Adrenal gland (tissue), 12 donors: ENCODE measurements around the gene PSTPIP1. TPM values are rescaled to one million over a fixed set of nuclear protein-coding genes. Genes with fewer than 3 reads are reported as not detected.

Experiments used
- DNase-seq, 7 donors: peaks; one replicate each; pipeline ENCODE4 v3.0.0-alpha.2; 2019 to 2020
- H3K27ac ChIP-seq, 5 donors: fragments of 200-600 bp; sonication (generic) in 4 of 5; 1 replicate in 3 of 5; 2 replicates in 2 of 5; pipeline versions ENCODE4 v1.5.1 to v1.8.0; 2016 to 2020; ENCODE audit warnings: mild to moderate bottlenecking in 1 of 5
- H3K27me3 ChIP-seq: fragments of 200-600 bp; 2 replicates; pipeline ENCODE4 v1.8.0; 2021
- H3K36me3 ChIP-seq, 2 donors: fragments of 200-600 bp; replicated peaks in 1 of 2; 1 replicate in 1 of 2; 2 replicates in 1 of 2; pipeline versions ENCODE4 v1.5.1 to v1.8.0; 2018 to 2022
- H3K4me1 ChIP-seq, 2 donors: fragments of 200-600 bp; replicated peaks in 1 of 2; 1 replicate in 1 of 2; 2 replicates in 1 of 2; pipeline versions ENCODE4 v1.5.1 to v1.8.0; 2018 to 2021
- H3K4me3 ChIP-seq, 4 donors: fragments of 200-600 bp; sonication (generic) in 3 of 4; one replicate each; pipeline ENCODE4 v1.5.1; 2016 to 2018
- H3K9me3 ChIP-seq, 3 donors: fragments of 200-600 bp; sonication (generic) in 1 of 3; replicated peaks in 1 of 3; 1 replicate in 2 of 3; 2 replicates in 1 of 3; pipeline versions ENCODE4 v1.5.1 to v1.8.0; 2016 to 2021
- POLR2A ChIP-seq, 2 donors: fragments of 450-650 bp; IDR thresholded peaks; one replicate each; pipeline ENCODE4 v1.6.1; 2017; ENCODE audit warnings: antibody characterized with exemption in 2 of 2, mild to moderate bottlenecking in 2 of 2, moderate library complexity in 1 of 2
- WGBS, 4 donors: extraction: QIAGEN DNeasy Blood & Tissue Kit in 2 of 4; methylation state at CpG; one replicate each; pipeline versions ENCODE4 v1.1.5 to v1.1.7; 2013 to 2017; 5-methylcytosine and 5-hydroxymethylcytosine counted together
- intact Hi-C, 2 donors: fragments of 100-400 bp; cut with DNase I; formaldehyde crosslinking; loops; one replicate each; pipeline versions ENCODE4 v1.14.1 to v1.15.0; 2022 to 2023
- polyA plus RNA-seq, 3 donors: library from polyadenylated mRNA; stranded (reverse); fragments of 200-250 nt in 2 of 3; fragments of 350-450 nt in 1 of 3; fragmentation: Illumina TruSeq in 1 of 3; extraction: RNeasy Lipid Tissue Mini Kit (QIAGEN cat#74804) in 1 of 3; gene quantifications; one replicate each; pipeline ENCODE4 v1.2.3, GENCODE V29; 2013 to 2014
- total RNA-seq, 9 donors: library from RNA; depleted of rRNA in 4 of 9; stranded (reverse); fragments of >200 nt in 4 of 9; fragments of 120-200 nt in 1 of 9; fragmentation: NEBNext Ultra II Directional in 1 of 9; extraction: Animal tissue kit (Norgen Biotek cat#: 25700) in 1 of 9; gene quantifications; one replicate each; pipeline versions ENCODE4 v1.1.0 to v1.2.4, GENCODE V29; 2013 to 2023
- TF ChIP-seq, protein P1 (sequence below), 6 experiments: fragments of 450-650 bp in 4 of 6; fragments of 200-600 bp in 2 of 6; sonication (generic) in 1 of 6; IDR thresholded peaks; 1 replicate in 5 of 6; 2 replicates in 1 of 6; pipeline versions ENCODE4 v1.5.1 to v1.8.0; 2016 to 2021; ENCODE audit warnings: antibody characterized with exemption in 6 of 6, mild to moderate bottlenecking in 2 of 6, moderate library complexity in 1 of 6
- donor health status: healthy with polysubstance abuse.
- donor health status: Bipolar disorder and iron deficiency.
- donor health status: DM: yes; HTN: yes; CAD: no.
- donor health status: DM: no; HTN: no; CAD: no.
- donor health status: DM: no; HTN: no; CAD: no.
- donor health status: DM: yes; HTN: yes; CAD: no.

The PSTPIP1 gene
- total and polyA plus RNA-seq, 12 donors = 1.4 to 31.5 (median 11.5) TPM

DNA sequence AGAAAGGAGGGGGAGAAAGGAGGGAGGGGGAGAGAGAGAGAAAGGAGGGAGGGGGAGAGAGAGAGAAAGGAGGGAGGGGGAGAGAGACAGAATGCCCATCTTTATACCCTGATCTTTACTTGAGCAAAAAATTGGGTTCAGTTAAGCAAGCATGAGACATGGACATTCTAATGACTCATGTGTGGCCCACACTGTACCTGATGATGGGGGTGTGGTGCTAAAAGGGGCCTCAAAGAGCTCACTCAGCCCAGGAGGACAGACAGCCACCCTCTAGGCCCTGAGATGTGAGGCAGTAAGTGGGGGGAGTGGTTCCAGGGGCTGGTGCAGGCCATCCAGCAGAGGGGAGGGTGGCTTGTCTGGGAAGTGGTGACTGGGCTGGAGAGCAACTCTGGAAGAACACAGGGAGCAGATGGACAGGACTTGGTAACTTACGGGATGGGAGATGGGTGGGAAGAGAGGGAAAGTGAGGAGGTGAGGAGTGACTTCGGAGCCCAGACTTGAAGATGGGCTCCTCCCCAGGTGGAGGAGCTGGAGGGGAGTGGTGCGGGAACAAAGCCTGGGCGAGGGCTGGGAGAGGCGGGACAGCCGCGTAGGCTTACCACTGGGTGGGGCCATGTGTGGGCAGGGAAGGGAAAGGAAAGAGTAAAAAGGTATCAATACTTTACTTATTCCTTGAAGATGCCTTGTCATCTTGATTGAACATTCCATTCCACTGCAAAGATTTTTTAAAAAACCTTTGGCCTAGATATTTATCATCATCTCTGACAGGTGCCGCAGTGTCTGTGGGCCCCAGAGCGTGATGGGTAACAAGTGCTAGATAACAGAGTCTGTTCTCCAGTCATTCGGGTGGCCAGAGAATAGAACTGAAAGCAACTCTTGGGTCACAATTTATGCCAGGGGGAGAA is 43.6 kb downstream of the PSTPIP1 start:
- Histone ChIP-seq H3K4me1 (no peaks in the 10 kb centered on the region), H3K27ac (no peak overlapping the region), H3K27me3 (no peaks in the 10 kb centered on the region), H3K4me3 (no peak overlapping the region), H3K36me3 (peaks cover 0 to 9% of the 10 kb centered on the region in 2 donors), H3K9me3 (no peaks in the 10 kb centered on the region)
- intact Hi-C loops = loop anchor here in 1 of 2 donors (10.0 kb wide), 2 partner anchors 54 to 456 kb away; no protein-coding TSS in a partner anchor
- WGBS, 4 donors = 95% methylated on average over 10 of the region's 10 CpGs; no CpG with 5 or more reads in 3 of the 4 donors
- TF ChIP-seq POLR2A (IDR thresholded peaks at IDR 0.05) = no peak
- TF ChIP-seq, protein P1, sequence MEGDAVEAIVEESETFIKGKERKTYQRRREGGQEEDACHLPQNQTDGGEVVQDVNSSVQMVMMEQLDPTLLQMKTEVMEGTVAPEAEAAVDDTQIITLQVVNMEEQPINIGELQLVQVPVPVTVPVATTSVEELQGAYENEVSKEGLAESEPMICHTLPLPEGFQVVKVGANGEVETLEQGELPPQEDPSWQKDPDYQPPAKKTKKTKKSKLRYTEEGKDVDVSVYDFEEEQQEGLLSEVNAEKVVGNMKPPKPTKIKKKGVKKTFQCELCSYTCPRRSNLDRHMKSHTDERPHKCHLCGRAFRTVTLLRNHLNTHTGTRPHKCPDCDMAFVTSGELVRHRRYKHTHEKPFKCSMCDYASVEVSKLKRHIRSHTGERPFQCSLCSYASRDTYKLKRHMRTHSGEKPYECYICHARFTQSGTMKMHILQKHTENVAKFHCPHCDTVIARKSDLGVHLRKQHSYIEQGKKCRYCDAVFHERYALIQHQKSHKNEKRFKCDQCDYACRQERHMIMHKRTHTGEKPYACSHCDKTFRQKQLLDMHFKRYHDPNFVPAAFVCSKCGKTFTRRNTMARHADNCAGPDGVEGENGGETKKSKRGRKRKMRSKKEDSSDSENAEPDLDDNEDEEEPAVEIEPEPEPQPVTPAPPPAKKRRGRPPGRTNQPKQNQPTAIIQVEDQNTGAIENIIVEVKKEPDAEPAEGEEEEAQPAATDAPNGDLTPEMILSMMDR (IDR thresholded peaks at IDR 0.05) = no peak
- no peak for DNase-seq

DNA sequence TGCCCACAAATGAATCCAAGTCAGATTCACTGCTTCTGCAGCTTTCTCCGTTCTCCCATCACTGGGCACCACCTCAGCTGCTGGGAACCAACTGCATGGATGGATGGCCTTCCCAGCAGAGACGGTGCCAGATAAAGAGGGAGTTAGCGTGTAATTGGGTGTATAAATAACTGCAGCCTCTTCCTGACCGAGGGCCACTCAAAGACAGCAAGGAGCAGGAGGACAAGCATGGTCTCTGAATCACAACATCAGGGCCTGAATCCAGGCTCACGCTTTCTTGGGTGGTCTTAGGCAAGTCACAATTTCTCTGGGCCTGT is 44.2 kb downstream of the PSTPIP1 start:
- Histone ChIP-seq H3K27ac (no peak overlapping the region), H3K27me3 (no peaks in the 10 kb centered on the region), H3K4me1 (no peaks in the 10 kb centered on the region), H3K9me3 (no peaks in the 10 kb centered on the region), H3K36me3 (peaks cover 0 to 15% of the 10 kb centered on the region in 2 donors), H3K4me3 (no peak overlapping the region)
- intact Hi-C loops = loop anchor here in 1 of 2 donors (10.0 kb wide), 2 partner anchors 54 to 456 kb away; no protein-coding TSS in a partner anchor
- no CpG with 5 or more reads among the region's 5 CpGs for WGBS, 4 donors
- DNase-seq = no peak
- no peak for TF ChIP-seq POLR2A (IDR thresholded peaks at IDR 0.05)
- TF ChIP-seq, protein P1 (IDR thresholded peaks at IDR 0.05) = no peak

DNA sequence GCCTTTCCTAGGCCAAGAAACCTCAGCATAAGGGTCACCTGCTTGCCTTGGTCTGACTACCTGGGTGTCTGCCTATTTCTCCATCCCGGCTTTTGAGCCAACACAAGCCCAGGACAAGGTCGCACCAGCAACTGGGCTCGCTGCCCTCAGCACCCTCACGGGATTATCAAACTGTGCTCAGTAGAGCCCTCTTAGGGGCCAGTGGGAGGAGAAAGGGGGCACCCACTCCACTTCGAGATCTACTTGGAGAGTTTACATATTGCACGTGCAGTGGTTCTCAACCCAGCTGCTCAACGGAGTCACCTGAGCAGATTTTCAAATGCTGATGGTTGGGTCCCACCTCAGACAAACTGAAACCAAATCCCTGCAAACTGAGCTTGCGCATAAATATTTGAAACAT is 44.9 kb downstream of the PSTPIP1 start:
- no peak for TF ChIP-seq POLR2A (IDR thresholded peaks at IDR 0.05)
- TF ChIP-seq, protein P1 (IDR thresholded peaks at IDR 0.05) = no peak
- whole genome bisulfite sequencing, 4 donors = 100% methylated on average over 3 of the region's 8 CpGs; no CpG with 5 or more reads in 3 of the 4 donors
- H3K36me3 ChIP-seq = peaks cover 0 to 15% of the 10 kb centered on the region in 2 donors
- intact Hi-C loops = loop anchor here in 1 of 2 donors (10.0 kb wide), 2 partner anchors 55 to 455 kb away; no protein-coding TSS in a partner anchor
- H3K27me3 ChIP-seq = no peaks in the 10 kb centered on the region
- no peak for DNase-seq
- H3K4me1 ChIP-seq = no peaks in the 10 kb centered on the region
- H3K9me3 ChIP-seq = no peaks in the 10 kb centered on the region
- H3K4me3 ChIP-seq = no peak overlapping the region
- H3K27ac ChIP-seq = no peak overlapping the region

DNA sequence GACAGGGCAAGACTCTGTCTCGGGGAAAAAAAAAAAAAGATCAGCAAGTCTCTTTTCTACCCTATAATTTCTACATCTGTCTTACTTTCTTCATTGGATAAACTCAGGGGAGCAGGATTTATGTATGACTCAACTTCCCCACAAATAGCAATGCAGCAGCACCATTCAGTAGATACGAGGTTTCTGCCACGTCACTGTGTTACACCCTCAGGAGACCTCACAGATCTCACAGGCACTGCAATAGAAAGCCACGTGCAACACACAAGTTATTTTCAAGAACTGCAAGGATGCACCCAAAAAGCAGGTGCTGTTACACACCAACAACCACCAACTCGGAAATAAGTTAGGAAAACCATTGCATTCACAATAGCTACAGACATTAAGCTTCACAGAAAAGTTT is 45.7 kb downstream of the PSTPIP1 start:
- H3K27me3 ChIP-seq = no peaks in the 10 kb centered on the region
- H3K27ac ChIP-seq = no peak overlapping the region
- no peaks in the 10 kb centered on the region for H3K9me3 ChIP-seq
- H3K36me3 ChIP-seq = peaks cover 0 to 15% of the 10 kb centered on the region in 2 donors
- intact Hi-C loops = no loop called here
- H3K4me3 ChIP-seq = no peak overlapping the region
- no peak for DNase-seq
- TF ChIP-seq, protein P1 (IDR thresholded peaks at IDR 0.05) = no peak
- no peak for TF ChIP-seq POLR2A (IDR thresholded peaks at IDR 0.05)
- 79 to 90% (median 89%) methylated on average over 5 of the region's 5 CpGs for WGBS, 4 donors
- H3K4me1 ChIP-seq = no peaks in the 10 kb centered on the region
